Testis (tissue), 3 donors: ENCODE data around the gene CTBP1. TPM values are rescaled to one million over a fixed set of nuclear protein-coding genes. Genes with fewer than 3 reads are reported as not detected.

ENCODE experiments used
- DNase-seq: peaks from one replicate; pipeline ENCODE4 v3.0.0-alpha.2; 2019
- H3K27ac ChIP-seq, 2 donors: fragments of 200-600 bp; sonication (generic); one replicate each; pipeline ENCODE4 v1.5.1; 2019
- H3K27me3 ChIP-seq: fragments of 200-600 bp; sonication (generic); one replicate; pipeline ENCODE4 v1.5.1; 2019
- H3K36me3 ChIP-seq: fragments of 200-600 bp; sonication (generic); one replicate; pipeline ENCODE4 v1.5.1; 2017; ENCODE audit warnings: low read depth; ENCODE audit errors: missing control alignments
- H3K4me1 ChIP-seq: fragments of 200-600 bp; sonication (generic); one replicate; pipeline ENCODE4 v1.5.1; 2019
- H3K4me3 ChIP-seq, 2 donors: fragments of 200-600 bp; sonication (generic); one replicate each; pipeline ENCODE4 v1.5.1; 2017 to 2019
- H3K9me3 ChIP-seq: fragments of 200-600 bp; sonication (generic); one replicate; pipeline ENCODE4 v1.5.1; 2017
- CTCF ChIP-seq, 3 experiments: fragments of 450-650 bp in 2 of 3; fragments of 200-600 bp in 1 of 3; sonication (generic) in 1 of 3; IDR thresholded peaks; one replicate each; pipeline ENCODE4 v1.5.1; 2016 to 2019; ENCODE audit warnings: antibody characterized with exemption in 3 of 3, mild to moderate bottlenecking in 2 of 3, moderate library complexity in 1 of 3
- POLR2A ChIP-seq: fragments of 450-650 bp; IDR thresholded peaks from one replicate; pipeline ENCODE4 v1.6.1; 2017; ENCODE audit warnings: antibody characterized with exemption, mild to moderate bottlenecking, moderate library complexity
- WGBS, 2 donors: methylation state at CpG; one replicate each; pipeline ENCODE4 v1.1.5; 2018; 5-methylcytosine and 5-hydroxymethylcytosine counted together
- intact Hi-C: fragments of 100-400 bp; cut with DNase I; formaldehyde crosslinking; loops from one replicate; pipeline ENCODE4 v1.15.1; 2023; ENCODE audit warnings: low total_unique reads
- polyA plus RNA-seq: library from polyadenylated mRNA; stranded (reverse); fragments of 350-450 nt; fragmentation: Illumina TruSeq; extraction: RNeasy Lipid Tissue Mini Kit (QIAGEN cat#74804); gene quantifications from one replicate; pipeline ENCODE4 v1.2.3, GENCODE V29; 2014; ENCODE audit warnings: low read depth, low replicate concordance; ENCODE audit not compliant: insufficient read depth
- total RNA-seq, 2 donors: library from RNA; depleted of rRNA; stranded (reverse); fragments of >200 nt; gene quantifications; one replicate each; pipeline ENCODE4 v1.2.3, GENCODE V29; 2016

Gene CTBP1
- total and polyA plus RNA-seq, 3 donors from 2014 or later, result 72.6 to 245 (median 240) TPM

GRCh38 chr4:1265351-1265750 is 16.4 kb upstream of the CTBP1 start:
- TF ChIP-seq CTCF (IDR thresholded peaks at IDR 0.05) (no peak), POLR2A (no peak)
- no peaks in the 10 kb centered on the region for H3K4me1 ChIP-seq
- 95 to 100% methylated on average over 2 to 11 of the region's 11 CpGs for WGBS, 2 donors
- H3K36me3 ChIP-seq, result no peaks in the 10 kb centered on the region
- H3K27me3 ChIP-seq, result no peaks in the 10 kb centered on the region
- H3K27ac ChIP-seq, result no peak overlapping the region
- intact Hi-C loops, result no loop called here
- DNase-seq, result no peak
- H3K9me3 ChIP-seq, result no peaks in the 10 kb centered on the region
- H3K4me3 ChIP-seq, result no peak overlapping the region

GRCh38 chr4:1264942-1265341 is 16.0 kb upstream of the CTBP1 start:
- no peaks in the 10 kb centered on the region for H3K4me1 ChIP-seq
- TF ChIP-seq CTCF (IDR thresholded peaks at IDR 0.05) (no peak), POLR2A (no peak)
- 94 to 98% methylated on average over 3 of the region's 3 CpGs for WGBS, 2 donors
- intact Hi-C loops, result no loop called here
- H3K4me3 ChIP-seq, result no peak overlapping the region
- no peaks in the 10 kb centered on the region for H3K9me3 ChIP-seq
- H3K27me3 ChIP-seq, result no peaks in the 10 kb centered on the region
- no peak overlapping the region for H3K27ac ChIP-seq
- H3K36me3 ChIP-seq, result no peaks in the 10 kb centered on the region
- DNase-seq, result no peak

- no peak overlapping the region for H3K4me3 ChIP-seq
- intact Hi-C loops, result no loop called here
- no peaks in the 10 kb centered on the region for H3K4me1 ChIP-seq
- H3K27ac ChIP-seq, result no peak overlapping the region
- no peaks in the 10 kb centered on the region for H3K27me3 ChIP-seq
- H3K9me3 ChIP-seq, result no peaks in the 10 kb centered on the region
- TF ChIP-seq CTCF (IDR thresholded peaks at IDR 0.05) (no peak), POLR2A (no peak)
- DNase-seq, result no peak
- no peaks in the 10 kb centered on the region for H3K36me3 ChIP-seq
- WGBS, 2 donors, result 79 to 94% methylated on average over 21 of the region's 21 CpGs
Observed at GRCh38 chr4:1261107-1261928, 12.4 kb upstream of the CTBP1 start.

- intact Hi-C loops, result no loop called here
- TF ChIP-seq CTCF (IDR thresholded peaks at IDR 0.05) (no peak), POLR2A (no peak)
- WGBS, 2 donors, result 90 to 94% methylated on average over 20 to 24 of the region's 24 CpGs
- Histone ChIP-seq H3K27me3 (no peaks in the 10 kb centered on the region), H3K4me1 (no peaks in the 10 kb centered on the region), H3K9me3 (no peaks in the 10 kb centered on the region), H3K36me3 (no peaks in the 10 kb centered on the region), H3K4me3 (no peak overlapping the region), H3K27ac (no peak overlapping the region)
- no peak for DNase-seq
Observed at GRCh38 chr4:1260418-1261106, 11.6 kb upstream of the CTBP1 start.
